HG02970 (cell line): Measurements from ENCODE around the gene ZPR1.
A peak's percentile ranks its signal among the peaks of the same experiment; 100 is the strongest.
"Not testable (repeated sequence)": the region's sequence is repeated elsewhere in the genome, so short reads cannot be mapped to it uniquely, and the experiment has no call there.

Experiments used
- ATAC-seq: cut with Tn5 transposase; IDR thresholded peaks from one replicate; pipeline ENCODE4 v1.9.1; 2021; ENCODE audit warnings: mild to moderate bottlenecking, moderate library complexity, moderate number of reproducible peaks; ENCODE audit not compliant: unreplicated experiment, low FRiP score

The ZPR1 gene, protein sequence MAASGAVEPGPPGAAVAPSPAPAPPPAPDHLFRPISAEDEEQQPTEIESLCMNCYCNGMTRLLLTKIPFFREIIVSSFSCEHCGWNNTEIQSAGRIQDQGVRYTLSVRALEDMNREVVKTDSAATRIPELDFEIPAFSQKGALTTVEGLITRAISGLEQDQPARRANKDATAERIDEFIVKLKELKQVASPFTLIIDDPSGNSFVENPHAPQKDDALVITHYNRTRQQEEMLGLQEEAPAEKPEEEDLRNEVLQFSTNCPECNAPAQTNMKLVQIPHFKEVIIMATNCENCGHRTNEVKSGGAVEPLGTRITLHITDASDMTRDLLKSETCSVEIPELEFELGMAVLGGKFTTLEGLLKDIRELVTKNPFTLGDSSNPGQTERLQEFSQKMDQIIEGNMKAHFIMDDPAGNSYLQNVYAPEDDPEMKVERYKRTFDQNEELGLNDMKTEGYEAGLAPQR

DNA sequence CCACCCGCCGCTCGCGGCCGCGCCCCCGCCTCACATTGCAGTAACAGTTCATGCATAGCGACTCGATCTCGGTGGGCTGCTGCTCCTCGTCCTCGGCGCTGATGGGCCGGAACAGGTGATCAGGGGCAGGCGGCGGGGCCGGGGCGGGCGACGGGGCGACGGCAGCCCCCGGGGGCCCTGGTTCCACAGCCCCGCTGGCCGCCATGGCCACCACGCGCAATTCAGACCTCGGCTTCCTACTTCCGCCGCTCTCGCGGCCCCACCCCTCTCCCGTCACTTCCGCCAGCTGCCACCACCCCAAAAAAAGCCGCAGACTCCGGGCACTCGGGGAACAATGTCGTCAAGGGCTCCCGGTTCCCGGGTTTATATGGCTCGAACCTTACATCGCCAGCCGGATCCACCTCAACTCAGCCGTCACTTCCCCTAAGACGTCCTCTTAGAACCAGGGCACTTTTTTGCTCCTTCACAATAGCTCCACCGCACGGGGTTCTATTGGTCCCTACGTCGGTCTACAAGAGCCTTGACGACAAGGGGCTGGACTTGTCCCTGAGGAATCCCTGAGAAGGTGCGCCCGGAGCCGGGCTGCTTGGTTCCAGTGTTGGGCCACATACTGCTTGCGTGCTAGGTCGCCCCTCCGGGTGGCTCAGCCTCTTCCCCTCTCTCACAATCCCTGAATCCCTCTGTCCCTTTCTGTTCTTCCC lies at the start of gene ZPR1:
ZPR1 (minus strand) TSS at position 238 of the 701 bp plus-strand sequence; CDS start at position 205, 33 bp downstream.
- peak; percentile 75 for ATAC-seq

DNA sequence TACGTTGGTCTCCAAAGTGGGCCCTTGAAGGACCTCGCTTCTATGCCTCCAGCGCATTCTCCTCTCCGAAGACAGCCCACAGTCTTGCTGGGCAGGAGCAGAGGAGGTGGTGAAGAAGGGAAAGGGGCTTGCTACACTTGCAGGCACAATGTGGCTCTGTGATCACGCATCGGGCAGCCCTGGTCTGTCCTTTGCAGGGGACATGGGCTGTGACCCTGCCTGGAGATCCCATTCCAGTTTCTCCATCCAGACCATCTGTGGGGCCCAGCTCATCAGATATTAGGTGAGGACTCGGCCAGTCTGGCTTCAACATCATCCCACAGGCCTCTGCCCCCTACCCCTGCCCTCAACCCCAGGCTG lies 48.8 kb upstream of the ZPR1 start:
- no peak for ATAC-seq

DNA sequence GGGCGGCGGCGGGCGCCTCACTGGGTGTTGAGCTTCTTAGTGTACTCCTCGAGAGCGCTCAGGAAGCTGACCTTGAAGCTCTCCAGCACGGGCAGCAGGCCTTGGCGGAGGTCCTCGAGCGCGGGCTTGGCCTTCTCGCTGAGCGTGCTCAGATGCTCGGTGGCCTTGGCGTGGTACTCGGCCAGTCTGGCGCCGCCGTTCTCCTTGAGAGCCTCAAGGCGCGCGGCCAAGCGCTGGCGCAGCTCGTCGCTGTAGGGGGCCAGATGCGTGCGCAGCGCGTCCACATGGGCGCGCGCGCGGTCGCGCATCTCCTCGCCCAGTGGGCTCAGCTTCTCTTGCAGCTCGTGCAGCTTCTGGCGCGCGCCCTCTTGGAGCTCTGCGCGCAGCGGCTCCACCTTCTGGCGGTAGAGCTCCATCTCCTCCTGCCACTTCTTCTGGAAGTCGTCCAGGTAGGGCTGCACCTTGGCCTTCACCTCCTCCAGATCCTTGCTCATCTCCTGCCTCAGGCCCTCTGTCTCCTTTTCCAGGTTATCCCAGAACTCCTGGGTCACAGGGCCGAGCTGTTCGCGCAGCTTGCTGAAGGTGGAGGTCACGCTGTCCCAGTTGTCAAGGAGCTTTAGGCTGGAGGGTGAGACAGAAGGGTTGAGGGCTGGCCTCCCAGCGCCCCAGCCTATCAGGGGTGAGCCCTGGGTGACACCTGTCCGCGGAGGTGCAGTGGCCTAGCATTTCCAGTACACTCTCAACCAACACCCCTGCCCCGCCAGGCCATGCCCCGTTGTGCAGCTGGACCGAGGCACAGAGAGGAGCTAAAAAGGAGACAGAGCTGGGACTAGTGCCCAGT lies 48.2 kb upstream of the ZPR1 start:
- peak; percentile 59 for ATAC-seq

DNA sequence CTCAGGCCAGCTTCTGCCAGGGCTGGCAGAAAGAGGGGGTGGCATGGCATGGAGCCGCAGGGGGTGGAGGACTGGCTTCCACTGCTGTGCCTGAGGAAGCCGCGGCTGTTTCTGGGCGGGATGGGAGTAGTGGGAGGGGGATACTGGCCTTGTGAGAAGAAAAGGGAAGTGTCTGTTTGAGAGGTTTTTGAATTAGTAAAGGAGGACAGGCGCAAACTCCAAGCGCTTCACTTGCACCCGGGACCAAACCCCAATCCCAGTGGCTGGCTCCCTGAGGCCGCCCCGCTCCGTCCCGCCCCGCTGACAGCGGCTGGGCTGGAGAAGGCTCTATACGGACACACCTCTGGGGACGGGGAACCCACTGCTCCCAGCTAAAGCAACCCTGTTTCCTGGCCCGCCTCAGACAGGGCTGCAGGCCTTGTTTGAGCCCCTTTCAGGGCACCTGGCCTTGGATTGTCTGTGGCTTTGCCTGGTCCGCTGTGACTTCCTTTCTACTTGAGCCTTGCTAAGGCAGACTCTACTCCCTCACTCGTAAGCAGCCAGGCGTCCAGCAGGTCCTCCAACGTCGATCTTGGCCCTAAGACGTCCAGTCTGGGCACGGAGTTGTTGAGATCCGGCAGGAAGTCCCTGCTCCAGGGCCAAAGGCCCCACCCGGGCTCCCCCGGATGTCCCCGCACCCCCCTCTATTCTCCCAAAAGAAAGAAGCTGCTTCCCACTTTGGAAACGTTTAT lies 47.4 kb upstream of the ZPR1 start:
- ATAC-seq, result no peak

DNA sequence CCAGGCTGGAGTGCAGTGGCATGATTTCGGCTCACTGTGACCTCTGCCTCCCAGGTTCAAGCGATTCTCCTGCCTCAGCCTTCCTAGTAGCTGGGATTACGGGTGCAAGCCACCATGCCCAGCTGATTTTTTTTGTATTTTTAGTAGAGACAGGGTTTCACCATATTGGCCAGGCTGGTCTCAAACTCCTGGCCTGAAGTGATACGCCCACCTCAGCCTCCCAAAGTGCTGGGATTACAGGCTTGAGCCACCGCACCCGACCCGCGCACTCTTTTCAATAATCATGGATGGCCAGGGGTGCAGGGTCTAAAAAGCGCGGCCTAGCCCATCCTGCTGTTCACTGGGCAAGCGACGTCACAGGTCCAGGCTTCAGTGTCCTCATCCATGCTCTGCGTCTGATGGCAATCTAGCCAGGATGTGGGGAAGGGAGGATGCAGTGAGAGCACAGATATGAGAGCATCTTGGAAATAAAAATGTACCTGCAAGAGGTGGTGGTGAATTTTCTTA lies 46.8 kb upstream of the ZPR1 start:
- ATAC-seq, result not testable (repeated sequence)

DNA sequence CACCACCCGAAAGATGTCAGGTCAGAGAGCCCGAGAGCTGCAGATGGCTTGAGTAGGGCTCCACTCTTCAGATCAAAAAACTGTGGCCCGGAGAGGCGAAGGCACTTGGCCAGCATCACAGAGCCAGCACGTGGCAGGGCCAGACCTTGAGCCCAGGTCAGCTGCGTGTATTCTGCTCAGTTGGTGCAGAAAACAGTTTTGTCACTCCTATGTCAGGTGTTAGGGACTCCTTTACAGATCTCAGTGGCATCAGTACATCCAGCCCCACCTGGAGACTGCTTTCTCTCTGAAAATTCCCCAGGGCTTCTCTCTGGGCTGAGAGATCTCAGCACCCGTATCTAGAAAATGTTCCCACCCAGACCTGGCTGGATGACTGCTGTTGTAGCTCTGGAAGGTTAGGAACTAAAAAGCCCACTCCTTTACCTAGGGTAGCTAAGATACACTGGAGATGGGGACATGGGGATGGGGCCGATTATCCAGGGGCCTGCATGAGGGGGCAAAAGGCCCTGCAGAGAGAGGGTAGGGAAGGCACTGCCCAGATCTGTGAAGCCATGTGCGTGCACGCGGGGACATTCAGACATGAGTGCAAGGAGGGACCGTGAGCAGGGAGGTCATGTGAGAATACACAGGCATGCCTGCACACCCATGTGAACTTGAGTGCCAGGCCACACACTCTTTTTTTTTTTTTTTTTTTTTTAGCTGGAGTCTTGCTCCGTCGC lies 46.2 kb upstream of the ZPR1 start:
- ATAC-seq, result no peak

DNA sequence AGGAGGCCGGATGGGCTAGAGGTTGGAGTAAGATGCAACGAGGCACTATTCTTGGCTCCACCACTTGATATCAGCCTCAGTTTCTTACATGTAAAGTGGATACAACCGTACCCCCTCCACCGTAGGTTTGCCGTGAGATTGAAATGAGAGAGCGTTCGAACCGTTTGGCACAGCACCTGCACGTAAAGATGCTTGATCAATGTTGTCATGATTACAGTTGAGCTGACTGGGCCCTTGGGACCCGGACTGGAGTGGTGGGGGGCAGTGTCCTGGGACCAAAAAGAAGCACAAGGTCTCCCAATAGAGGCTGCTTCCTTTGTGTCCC lies 45.6 kb upstream of the ZPR1 start:
- no peak for ATAC-seq

DNA sequence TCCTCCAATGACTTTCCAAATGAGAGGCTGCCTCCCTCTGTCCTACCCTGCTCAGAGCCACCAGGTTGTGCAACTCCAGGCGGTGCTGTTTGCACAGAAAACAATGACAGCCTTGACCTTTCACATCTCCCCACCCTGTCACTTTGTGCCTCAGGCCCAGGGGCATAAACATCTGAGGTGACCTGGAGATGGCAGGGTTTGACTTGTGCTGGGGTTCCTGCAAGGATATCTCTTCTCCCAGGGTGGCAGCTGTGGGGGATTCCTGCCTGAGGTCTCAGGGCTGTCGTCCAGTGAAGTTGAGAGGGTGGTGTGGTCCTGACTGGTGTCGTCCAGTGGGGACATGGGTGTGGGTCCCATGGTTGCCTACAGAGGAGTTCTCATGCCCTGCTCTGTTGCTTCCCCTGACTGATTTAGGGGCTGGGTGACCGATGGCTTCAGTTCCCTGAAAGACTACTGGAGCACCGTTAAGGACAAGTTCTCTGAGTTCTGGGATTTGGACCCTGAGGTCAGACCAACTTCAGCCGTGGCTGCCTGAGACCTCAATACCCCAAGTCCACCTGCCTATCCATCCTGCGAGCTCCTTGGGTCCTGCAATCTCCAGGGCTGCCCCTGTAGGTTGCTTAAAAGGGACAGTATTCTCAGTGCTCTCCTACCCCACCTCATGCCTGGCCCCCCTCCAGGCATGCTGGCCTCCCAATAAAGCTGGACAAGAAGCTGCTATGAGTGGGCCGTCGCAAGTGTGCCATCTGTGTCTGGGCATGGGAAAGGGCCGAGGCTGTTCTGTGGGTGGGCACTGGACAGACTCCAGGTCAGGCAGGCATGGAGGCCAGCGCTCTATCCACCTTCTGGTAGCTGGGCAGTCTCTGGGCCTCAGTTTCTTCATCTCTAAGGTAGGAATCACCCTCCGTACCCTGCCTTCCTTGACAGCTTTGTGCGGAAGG lies 44.8 kb upstream of the ZPR1 start:
- no peak for ATAC-seq

DNA sequence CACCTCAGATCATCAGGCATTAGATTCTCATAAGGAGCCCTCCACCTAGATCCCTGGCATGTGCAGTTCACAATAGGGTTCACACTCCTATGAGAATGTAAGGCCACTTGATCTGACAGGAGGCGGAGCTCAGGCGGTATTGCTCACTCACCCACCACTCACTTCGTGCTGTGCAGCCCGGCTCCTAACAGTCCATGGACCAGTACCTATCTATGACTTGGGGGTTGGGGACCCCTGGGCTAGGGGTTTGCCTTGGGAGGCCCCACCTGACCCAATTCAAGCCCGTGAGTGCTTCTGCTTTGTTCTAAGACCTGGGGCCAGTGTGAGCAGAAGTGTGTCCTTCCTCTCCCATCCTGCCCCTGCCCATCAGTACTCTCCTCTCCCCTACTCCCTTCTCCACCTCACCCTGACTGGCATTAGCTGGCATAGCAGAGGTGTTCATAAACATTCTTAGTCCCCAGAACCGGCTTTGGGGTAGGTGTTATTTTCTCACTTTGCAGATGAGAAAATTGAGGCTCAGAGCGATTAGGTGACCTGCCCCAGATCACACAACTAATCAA lies 44.0 kb upstream of the ZPR1 start:
- ATAC-seq, result no peak

DNA sequence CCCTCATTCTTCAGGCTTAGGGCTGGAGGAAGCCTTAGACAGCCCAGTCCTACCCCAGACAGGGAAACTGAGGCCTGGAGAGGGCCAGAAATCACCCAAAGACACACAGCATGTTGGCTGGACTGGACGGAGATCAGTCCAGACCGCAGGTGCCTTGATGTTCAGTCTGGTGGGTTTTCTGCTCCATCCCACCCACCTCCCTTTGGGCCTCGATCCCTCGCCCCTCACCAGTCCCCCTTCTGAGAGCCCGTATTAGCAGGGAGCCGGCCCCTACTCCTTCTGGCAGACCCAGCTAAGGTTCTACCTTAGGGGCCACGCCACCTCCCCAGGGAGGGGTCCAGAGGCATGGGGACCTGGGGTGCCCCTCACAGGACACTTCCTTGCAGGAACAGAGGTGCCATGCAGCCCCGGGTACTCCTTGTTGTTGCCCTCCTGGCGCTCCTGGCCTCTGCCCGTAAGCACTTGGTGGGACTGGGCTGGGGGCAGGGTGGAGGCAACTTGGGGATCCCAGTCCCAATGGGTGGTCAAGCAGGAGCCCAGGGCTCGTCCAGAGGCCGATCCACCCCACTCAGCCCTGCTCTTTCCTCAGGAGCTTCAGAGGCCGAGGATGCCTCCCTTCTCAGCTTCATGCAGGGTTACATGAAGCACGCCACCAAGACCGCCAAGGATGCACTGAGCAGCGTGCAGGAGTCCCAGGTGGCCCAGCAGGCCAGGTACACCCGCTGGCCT lies 42.5 kb upstream of the ZPR1 start:
- no peak for ATAC-seq

DNA sequence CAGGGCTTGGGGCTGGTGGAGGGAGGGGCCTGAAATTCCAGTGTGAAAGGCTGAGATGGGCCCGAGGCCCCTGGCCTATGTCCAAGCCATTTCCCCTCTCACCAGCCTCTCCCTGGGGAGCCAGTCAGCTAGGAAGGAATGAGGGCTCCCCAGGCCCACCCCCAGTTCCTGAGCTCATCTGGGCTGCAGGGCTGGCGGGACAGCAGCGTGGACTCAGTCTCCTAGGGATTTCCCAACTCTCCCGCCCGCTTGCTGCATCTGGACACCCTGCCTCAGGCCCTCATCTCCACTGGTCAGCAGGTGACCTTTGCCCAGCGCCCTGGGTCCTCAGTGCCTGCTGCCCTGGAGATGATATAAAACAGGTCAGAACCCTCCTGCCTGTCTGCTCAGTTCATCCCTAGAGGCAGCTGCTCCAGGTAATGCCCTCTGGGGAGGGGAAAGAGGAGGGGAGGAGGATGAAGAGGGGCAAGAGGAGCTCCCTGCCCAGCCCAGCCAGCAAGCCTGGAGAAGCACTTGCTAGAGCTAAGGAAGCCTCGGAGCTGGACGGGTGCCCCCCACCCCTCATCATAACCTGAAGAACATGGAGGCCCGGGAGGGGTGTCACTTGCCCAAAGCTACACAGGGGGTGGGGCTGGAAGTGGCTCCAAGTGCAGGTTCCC lies 41.8 kb upstream of the ZPR1 start, which contains the start of gene APOC3:
APOC3 (plus strand) TSS at position 383 of the 659 bp plus-strand sequence. CDS start 676 bp downstream, outside the sequence.
- ATAC-seq, result no peak

DNA sequence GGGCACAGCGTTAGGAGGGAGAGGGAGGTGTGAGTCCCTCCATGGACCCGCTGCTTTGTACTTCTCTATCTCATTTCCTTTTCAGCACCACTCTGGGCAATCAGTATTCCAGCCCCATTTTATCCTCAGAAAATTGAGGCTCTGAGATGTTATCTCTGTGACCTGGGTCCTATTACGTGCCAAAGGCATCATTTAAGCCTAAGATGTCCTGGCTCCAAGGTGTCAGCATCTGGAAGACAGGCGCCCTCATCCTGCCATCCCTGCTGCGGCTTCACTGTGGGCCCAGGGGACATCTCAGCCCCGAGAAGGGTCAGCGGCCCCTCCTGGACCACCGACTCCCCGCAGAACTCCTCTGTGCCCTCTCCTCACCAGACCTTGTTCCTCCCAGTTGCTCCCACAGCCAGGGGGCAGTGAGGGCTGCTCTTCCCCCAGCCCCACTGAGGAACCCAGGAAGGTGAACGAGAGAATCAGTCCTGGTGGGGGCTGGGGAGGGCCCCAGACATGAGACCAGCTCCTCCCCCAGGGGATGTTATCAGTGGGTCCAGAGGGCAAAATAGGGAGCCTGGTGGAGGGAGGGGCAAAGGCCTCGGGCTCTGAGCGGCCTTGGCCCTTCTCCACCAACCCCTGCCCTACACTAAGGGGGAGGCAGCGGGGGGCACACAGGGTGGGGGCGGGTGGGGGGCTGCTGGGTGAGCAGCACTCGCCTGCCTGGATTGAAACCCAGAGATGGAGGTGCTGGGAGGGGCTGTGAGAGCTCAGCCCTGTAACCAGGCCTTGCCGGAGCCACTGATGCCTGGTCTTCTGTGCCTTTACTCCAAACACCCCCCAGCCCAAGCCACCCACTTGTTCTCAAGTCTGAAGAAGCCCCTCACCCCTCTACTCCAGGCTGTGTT lies 41.1 kb upstream of the ZPR1 start:
- no peak for ATAC-seq

DNA sequence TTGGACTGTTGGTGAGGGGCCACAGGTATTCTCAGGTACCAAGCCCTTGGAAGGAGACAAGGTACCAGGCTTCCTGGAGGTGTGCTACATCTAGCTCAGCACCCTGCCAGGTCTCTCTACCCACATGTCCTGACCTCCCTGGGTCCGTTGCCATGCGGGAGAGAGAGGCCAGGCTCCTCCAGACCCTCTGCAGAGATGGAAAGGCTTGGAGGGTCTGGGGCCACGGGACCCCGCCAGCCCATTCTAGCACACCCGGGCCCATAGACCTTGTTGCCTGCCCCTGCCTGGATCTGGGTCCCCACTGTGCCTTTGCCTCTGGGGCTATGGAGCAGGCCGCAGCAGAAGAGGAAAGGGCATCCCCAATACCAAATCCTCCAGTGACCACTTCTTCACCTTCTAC lies 39.6 kb upstream of the ZPR1 start:
- ATAC-seq, result no peak

DNA sequence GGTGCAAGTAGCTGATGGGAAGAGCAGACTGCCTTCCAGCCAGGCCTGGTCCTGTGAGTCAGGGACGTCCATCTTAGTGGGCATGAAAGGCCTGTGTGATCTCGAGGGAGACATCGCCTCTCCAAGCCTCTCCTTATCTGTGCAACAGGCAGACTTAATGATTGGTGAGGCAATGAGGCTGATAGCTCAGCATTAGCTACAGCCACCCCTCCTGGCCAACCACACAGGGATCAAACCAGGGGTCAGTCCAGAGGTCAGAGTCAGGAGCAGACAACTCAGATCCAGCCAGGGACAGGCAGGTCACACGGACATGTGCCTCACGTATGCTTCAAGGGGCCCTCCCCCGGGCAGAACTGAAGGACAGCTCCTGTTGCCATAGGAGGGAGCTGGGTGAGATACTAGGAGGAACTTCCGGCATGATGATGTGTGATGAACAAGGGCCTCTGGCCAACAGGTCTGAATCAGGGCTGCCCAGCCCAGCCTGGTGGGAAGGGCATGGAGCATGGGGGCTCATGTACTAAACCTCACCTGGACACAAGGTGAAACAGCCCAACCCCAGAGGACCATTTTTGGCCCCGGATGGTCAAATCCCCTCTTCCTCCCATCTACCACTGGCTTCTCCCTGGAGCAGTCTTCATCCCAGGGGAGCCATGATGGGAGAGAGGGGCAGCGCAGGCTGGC lies 39.1 kb upstream of the ZPR1 start:
- no peak for ATAC-seq
